NCI-H748 treated with DMSO at 0.1 percent for 48 hours (cell line): Measurements from ENCODE around the gene BRD4.

Source experiments
- DNase-seq: peaks from one replicate; lab custom pipeline; 2025; lab: John Stamatoyannopoulos, UW

BRD4 gene

GRCh38 chr19:15223649-15224361, 108.5 kb downstream of the BRD4 start:
- DNase-seq: no peak

- peak; percentile 86 for DNase-seq
Observed at GRCh38 chr19:15222738-15223648, 109.3 kb downstream of the BRD4 start.

- DNase-seq: no peak
Observed at GRCh38 chr19:15220833-15221232, 111.5 kb downstream of the BRD4 start.

GRCh38 chr19:15218501-15218900, 113.8 kb downstream of the BRD4 start:
- DNase-seq: no peak

GRCh38 chr19:15216363-15216762, 116.0 kb downstream of the BRD4 start:
- no peak for DNase-seq

GRCh38 chr19:15213715-15214381, 118.5 kb downstream of the BRD4 start:
- no peak for DNase-seq

GRCh38 chr19:15212711-15213110, 119.6 kb downstream of the BRD4 start:
- DNase-seq: no peak

- DNase-seq: no peak
Observed at GRCh38 chr19:15210323-15210781, 122.0 kb downstream of the BRD4 start.

GRCh38 chr19:15201374-15202023, 130.8 kb downstream of the BRD4 start:
- no peak for DNase-seq

GRCh38 chr19:15200553-15201364, 131.6 kb downstream of the BRD4 start, which contains the start of gene NOTCH3:
Gene NOTCH3, minus strand, starts transcription at chr19:15200995. Its CDS starts 90 bp downstream, at chr19:15200905.
- DNase-seq: no peak

GRCh38 chr19:15199661-15200552, 132.4 kb downstream of the BRD4 start:
- no peak for DNase-seq

- DNase-seq: no peak
Observed at GRCh38 chr19:15198951-15199660, 133.2 kb downstream of the BRD4 start.

- DNase-seq: no peak
Observed at GRCh38 chr19:15197942-15198341, 134.4 kb downstream of the BRD4 start.

GRCh38 chr19:15197275-15197941, 134.9 kb downstream of the BRD4 start:
- no peak for DNase-seq

- no peak for DNase-seq
Observed at GRCh38 chr19:15196360-15197005, 135.9 kb downstream of the BRD4 start.

GRCh38 chr19:15195371-15196334, 136.7 kb downstream of the BRD4 start:
- DNase-seq: peak; percentile 21

GRCh38 chr19:15194938-15195337, 137.4 kb downstream of the BRD4 start:
- DNase-seq: no peak
